HepG2 (cell line): ENCODE data around the gene MED4. TPM values are rescaled to one million over a fixed set of nuclear protein-coding genes. Genes with fewer than 3 reads are reported as not detected.

ENCODE experiments used
- CEBPG ChIP-seq: IDR thresholded peaks from 2 replicates; pipeline ENCODE4 v1.6.1; 2016
- DMTF1 ChIP-seq: sonication (generic); formaldehyde crosslinking; IDR thresholded peaks from 2 replicates; pipeline ENCODE4 v1.4.0; 2020; ENCODE audit warnings: mild to moderate bottlenecking, missing genetic modification reagents
- GPN1 ChIP-seq: sonication (generic); formaldehyde crosslinking; IDR thresholded peaks from 2 replicates; pipeline ENCODE4 v1.5.1; 2020; ENCODE audit warnings: missing genetic modification reagents, borderline replicate concordance
- HDAC2 ChIP-seq: sonication (generic); formaldehyde crosslinking; IDR thresholded peaks from 2 replicates; pipeline ENCODE4 v1.4.0; 2020; ENCODE audit warnings: missing genetic modification reagents
- KDM4B ChIP-seq: sonication (generic); formaldehyde crosslinking; IDR thresholded peaks from 2 replicates; pipeline ENCODE4 v1.4.0; 2020; ENCODE audit warnings: missing genetic modification reagents
- THAP9 ChIP-seq: sonication (generic); formaldehyde crosslinking; IDR thresholded peaks from 2 replicates; pipeline ENCODE4; 2020; ENCODE audit warnings: missing genetic modification reagents, mild to moderate bottlenecking, borderline replicate concordance
- TRAFD1 ChIP-seq: sonication (generic); formaldehyde crosslinking; IDR thresholded peaks from 2 replicates; pipeline ENCODE4 v1.5.1; 2020; ENCODE audit warnings: missing genetic modification reagents, mild to moderate bottlenecking, borderline replicate concordance
- ZNF383 ChIP-seq: sonication (generic); formaldehyde crosslinking; IDR thresholded peaks from 2 replicates; pipeline ENCODE4 v1.4.0; 2020; ENCODE audit warnings: missing genetic modification reagents, mild to moderate bottlenecking, borderline replicate concordance
- polyA plus RNA-seq, 8 experiments: library from polyadenylated mRNA; depleted of rRNA in 3 of 8; stranded (reverse) in 7 of 8; unstranded in 1 of 8; fragments of >200 nt; fragmentation: Illumina TruSeq in 4 of 8; extraction: Trizol in 4 of 8; gene quantifications; 2 replicates each; pipeline versions ENCODE4 v1.2.1 to v1.2.3, GENCODE V29; 2011 to 2016; ENCODE audit warnings: low read depth in 4 of 8, missing spikeins in 1 of 8, mixed read lengths in 1 of 8; ENCODE audit not compliant: insufficient read depth in 1 of 8
- total RNA-seq, 5 experiments: library from RNA; depleted of rRNA; stranded (reverse); fragments of >200 nt; fragmentation: Illumina TruSeq; extraction: Trizol; gene quantifications; 2 replicates each; pipeline ENCODE4 v1.2.3, GENCODE V29; 2016; ENCODE audit warnings: low read depth in 1 of 5

The MED4 gene
- total and polyA plus RNA-seq, 2 of the 13 experiments (the other 11 are each of a cell fraction or from before 2014, with no cell fraction given): 49.4 to 57.8 TPM

- no peak for TF ChIP-seq THAP9
- no peak for TF ChIP-seq KDM4B (CRISPR knock-in tag)
- TF ChIP-seq CEBPG (CRISPR knock-in tag): no peak
- no peak for TF ChIP-seq GPN1
- TF ChIP-seq DMTF1 (CRISPR knock-in tag): no peak
- no peak for TF ChIP-seq HDAC2 (CRISPR knock-in tag)
- TF ChIP-seq ZNF383 (CRISPR knock-in tag): no peak
- TF ChIP-seq TRAFD1 (CRISPR knock-in tag): no peak
Measured at GRCh38 chr13:48086272-48086671, 8.6 kb downstream of the MED4 start (continued).
